Trophoblast cell (in vitro differentiated cells and primary cell): ENCODE measurements around the gene CTIF.

ENCODE experiments used
- DNase-seq, 2 donors: peaks; one replicate each; pipeline ENCODE4 v3.0.0-alpha.2; 2016
- H2AFZ ChIP-seq: 2 replicates; pipeline ENCODE4 v1.6.1; 2013; ENCODE audit warnings: low read length, moderate library complexity, mild to moderate bottlenecking; ENCODE audit not compliant: insufficient read depth, poor library complexity
- H2AK5ac ChIP-seq: 2 replicates; pipeline ENCODE4 v1.6.1; 2013; ENCODE audit warnings: mild to moderate bottlenecking, low read length
- H2BK120ac ChIP-seq: 2 replicates; pipeline ENCODE4 v1.6.1; 2013; ENCODE audit warnings: low read length, mild to moderate bottlenecking, moderate library complexity; ENCODE audit not compliant: insufficient read depth, poor library complexity
- H2BK12ac ChIP-seq: 2 replicates; pipeline ENCODE4 v1.6.1; 2013; ENCODE audit warnings: mild to moderate bottlenecking, low read length, moderate library complexity
- H2BK5ac ChIP-seq: 2 replicates; pipeline ENCODE4 v1.6.1; 2013; ENCODE audit warnings: low read length, low read depth, moderate library complexity, mild to moderate bottlenecking; ENCODE audit not compliant: poor library complexity
- H3K14ac ChIP-seq: 2 replicates; pipeline ENCODE4 v1.6.1; 2013; ENCODE audit warnings: mild to moderate bottlenecking, low read length
- H3K18ac ChIP-seq: 2 replicates; pipeline ENCODE4 v1.6.1; 2013; ENCODE audit warnings: mild to moderate bottlenecking, low read length
- H3K23ac ChIP-seq: 2 replicates; pipeline ENCODE4 v1.6.1; 2013; ENCODE audit warnings: low read length
- H3K27ac ChIP-seq: 2 replicates; pipeline ENCODE4 v1.5.1; 2013; ENCODE audit warnings: low read depth, mild to moderate bottlenecking, inconsistent platforms, low read length, moderate library complexity
- H3K27me3 ChIP-seq: 2 replicates; pipeline ENCODE4 v1.6.1; 2013; ENCODE audit warnings: inconsistent platforms, mild to moderate bottlenecking, low read length, moderate library complexity; ENCODE audit not compliant: insufficient read depth
- H3K36me3 ChIP-seq, 2 experiments: 1 replicate in 1 of 2; 2 replicates in 1 of 2; pipeline ENCODE4 v1.6.1; 2013; ENCODE audit warnings: low read length in 2 of 2, mild to moderate bottlenecking in 2 of 2, moderate library complexity in 1 of 2; ENCODE audit not compliant: insufficient read depth in 2 of 2, control insufficient read depth in 1 of 2
- H3K4ac ChIP-seq: 2 replicates; pipeline ENCODE4 v1.6.1; 2013; ENCODE audit warnings: low read depth, mild to moderate bottlenecking, low read length, moderate library complexity
- H3K4me1 ChIP-seq, 2 experiments: 1 replicate in 1 of 2; 2 replicates in 1 of 2; pipeline ENCODE4 v1.6.1; 2013; ENCODE audit warnings: low read length in 2 of 2, mild to moderate bottlenecking in 2 of 2, moderate library complexity in 1 of 2; ENCODE audit not compliant: insufficient read depth in 2 of 2, control insufficient read depth in 1 of 2
- H3K4me2 ChIP-seq: 2 replicates; pipeline ENCODE4 v1.6.1; 2013; ENCODE audit warnings: inconsistent platforms, mild to moderate bottlenecking, low read length, moderate library complexity
- H3K4me3 ChIP-seq: 2 replicates; pipeline ENCODE4 v1.5.1; 2013; ENCODE audit warnings: mild to moderate bottlenecking, low read depth, low read length, inconsistent platforms
- H3K79me1 ChIP-seq: one replicate; pipeline ENCODE4 v1.6.1; 2013; ENCODE audit warnings: low read length
- H3K79me2 ChIP-seq: 2 replicates; pipeline ENCODE4 v1.6.1; 2013; ENCODE audit warnings: low read length, mild to moderate bottlenecking; ENCODE audit not compliant: control insufficient read depth, insufficient read depth, poor library complexity
- H3K9ac ChIP-seq: 2 replicates; pipeline ENCODE4 v1.6.1; 2013; ENCODE audit warnings: mild to moderate bottlenecking, low read length
- H3K9me3 ChIP-seq: 2 replicates; pipeline ENCODE4 v1.6.1; 2013; ENCODE audit warnings: low read depth, mild to moderate bottlenecking, control low read depth, inconsistent platforms, low read length; ENCODE audit not compliant: insufficient read depth
- H4K12ac ChIP-seq: 2 replicates; pipeline ENCODE4 v1.6.1; 2013; ENCODE audit warnings: low read depth, mild to moderate bottlenecking, low read length, moderate library complexity
- H4K8ac ChIP-seq: 2 replicates; pipeline ENCODE4 v1.6.1; 2013; ENCODE audit warnings: low read depth, mild to moderate bottlenecking, low read length, moderate library complexity
- H4K91ac ChIP-seq: one replicate; pipeline ENCODE4 v1.6.1; 2013; ENCODE audit warnings: low read depth, mild to moderate bottlenecking, low read length, moderate library complexity
- WGBS: extraction: QIAGEN DNeasy Blood & Tissue Kit; methylation state at CpG from one replicate; pipeline ENCODE4 v1.1.7; 2013; ENCODE audit warnings: missing lambda C conversion rate; ENCODE audit not compliant: insufficient read length, insufficient coverage; ENCODE audit errors: extremely low coverage; 5-methylcytosine and 5-hydroxymethylcytosine counted together

The CTIF gene

GRCh38 chr18:48843162-48843561, 304.3 kb downstream of the CTIF start:
- H3K9ac ChIP-seq, result no peak overlapping the region
- no peak overlapping the region for H3K27ac ChIP-seq
- H2AFZ ChIP-seq, result peak overlapping the region; percentile 8
- peaks cover 57 to 62% of the 10 kb centered on the region in 2 experiments for H3K4me1 ChIP-seq
- no CpG with 5 or more reads among the region's 8 CpGs for WGBS
- H4K91ac ChIP-seq, result peak overlapping the region; percentile 96
- no peak for DNase-seq
- peak overlapping the region; percentile 57 for H2AK5ac ChIP-seq
- peak overlapping the region; percentile 98 for H2BK5ac ChIP-seq
- no peaks in the 10 kb centered on the region for H3K36me3 ChIP-seq
- peak overlapping the region; percentile 12 for H4K8ac ChIP-seq
- H3K4ac ChIP-seq, result peak overlapping the region; percentile 18
- no peaks in the 10 kb centered on the region for H3K27me3 ChIP-seq
- H2BK120ac ChIP-seq, result peak overlapping the region; percentile 16
- H3K18ac ChIP-seq, result peak overlapping the region; percentile 13
- no peak overlapping the region for H3K23ac ChIP-seq
- no peak overlapping the region for H3K4me2 ChIP-seq
- H3K79me2 ChIP-seq, result peaks cover 3% of the 10 kb centered on the region
- no peak overlapping the region for H4K12ac ChIP-seq
- peak overlapping the region; percentile 84 for H2BK12ac ChIP-seq
- peaks cover 2% of the 10 kb centered on the region for H3K9me3 ChIP-seq
- H3K79me1 ChIP-seq, result peaks cover 49% of the 10 kb centered on the region
- no peak overlapping the region for H3K4me3 ChIP-seq
- peak overlapping the region; percentile 16 for H3K14ac ChIP-seq

- Histone ChIP-seq H2BK12ac (peak overlapping the region; percentile 66), H3K4me3 (no peak overlapping the region), H3K36me3 (no peaks in the 10 kb centered on the region), H4K8ac (no peak overlapping the region), H2BK5ac (no peak overlapping the region), H3K4me2 (no peak overlapping the region), H3K4ac (no peak overlapping the region), H3K9ac (no peak overlapping the region), H4K91ac (peak overlapping the region; percentile 96), H3K9me3 (peaks cover 2% of the 10 kb centered on the region), H3K27ac (no peak overlapping the region), H3K27me3 (no peaks in the 10 kb centered on the region), H3K4me1 (peaks cover 59 to 63% of the 10 kb centered on the region in 2 experiments), H3K23ac (no peak overlapping the region), H2AK5ac (no peak overlapping the region), H2AFZ (no peak overlapping the region), H2BK120ac (no peak overlapping the region), H3K14ac (no peak overlapping the region), H3K79me1 (peaks cover 50% of the 10 kb centered on the region), H4K12ac (no peak overlapping the region), H3K18ac (no peak overlapping the region), H3K79me2 (peaks cover 2% of the 10 kb centered on the region)
- no CpG with 5 or more reads among the region's 4 CpGs for WGBS
- no peak for DNase-seq
Measured at GRCh38 chr18:48843596-48843995, 304.8 kb downstream of the CTIF start.

- peak overlapping the region; percentile 22 for H3K14ac ChIP-seq
- peaks cover 2% of the 10 kb centered on the region for H3K9me3 ChIP-seq
- H2AK5ac ChIP-seq, result peak overlapping the region; percentile 66
- H3K4ac ChIP-seq, result no peak overlapping the region
- no peak overlapping the region for H3K4me2 ChIP-seq
- no peak overlapping the region for H2AFZ ChIP-seq
- H3K27me3 ChIP-seq, result no peaks in the 10 kb centered on the region
- H3K4me1 ChIP-seq, result peaks cover 59 to 62% of the 10 kb centered on the region in 2 experiments
- peak overlapping the region; percentile 51 for H4K8ac ChIP-seq
- H3K23ac ChIP-seq, result no peak overlapping the region
- H3K79me2 ChIP-seq, result no peaks in the 10 kb centered on the region
- H2BK120ac ChIP-seq, result peak overlapping the region; percentile 41
- H3K36me3 ChIP-seq, result no peaks in the 10 kb centered on the region
- peaks cover 47% of the 10 kb centered on the region for H3K79me1 ChIP-seq
- no peak overlapping the region for H3K27ac ChIP-seq
- H3K18ac ChIP-seq, result no peak overlapping the region
- no peak for DNase-seq
- no peak overlapping the region for H3K9ac ChIP-seq
- H2BK5ac ChIP-seq, result no peak overlapping the region
- no peak overlapping the region for H3K4me3 ChIP-seq
- peak overlapping the region; percentile 41 for H4K91ac ChIP-seq
- WGBS, result no CpG with 5 or more reads among the region's 9 CpGs
- peak overlapping the region; percentile 66 for H2BK12ac ChIP-seq
- no peak overlapping the region for H4K12ac ChIP-seq
Measured at GRCh38 chr18:48844271-48844670, 305.4 kb downstream of the CTIF start.

- no CpG with 5 or more reads among the region's 4 CpGs for WGBS
- Histone ChIP-seq H3K36me3 (no peaks in the 10 kb centered on the region), H3K4me1 (peaks cover 50 to 53% of the 10 kb centered on the region in 2 experiments)
Measured at GRCh38 chr18:48845174-48845573, 306.3 kb downstream of the CTIF start.

More at GRCh38 chr18:48845174-48845573, 306.3 kb downstream of the CTIF start:
- H3K4ac ChIP-seq, result no peak overlapping the region
- H3K79me1 ChIP-seq, result peaks cover 39% of the 10 kb centered on the region
- H3K23ac ChIP-seq, result no peak overlapping the region
- H3K27ac ChIP-seq, result no peak overlapping the region
- no peaks in the 10 kb centered on the region for H3K27me3 ChIP-seq
- H3K79me2 ChIP-seq, result no peaks in the 10 kb centered on the region
- no peak overlapping the region for H3K14ac ChIP-seq
- no peak overlapping the region for H3K9ac ChIP-seq
- peak overlapping the region; percentile 25 for H2BK12ac ChIP-seq
- DNase-seq, result no peak
- no peak overlapping the region for H4K91ac ChIP-seq
- H4K8ac ChIP-seq, result no peak overlapping the region
- H2BK5ac ChIP-seq, result no peak overlapping the region
- H2BK120ac ChIP-seq, result no peak overlapping the region
- no peak overlapping the region for H3K4me2 ChIP-seq
- no peak overlapping the region for H3K4me3 ChIP-seq
- no peak overlapping the region for H3K18ac ChIP-seq
- H2AK5ac ChIP-seq, result no peak overlapping the region
- no peak overlapping the region for H4K12ac ChIP-seq
- no peak overlapping the region for H2AFZ ChIP-seq
- H3K9me3 ChIP-seq, result peaks cover 2% of the 10 kb centered on the region
